ENCODE data around the gene PRPF6. TPM values are rescaled to one million over a fixed set of nuclear protein-coding genes. Genes with fewer than 3 reads are reported as not detected.

The PRPF6 gene
- total RNA-seq (10 to 100 TPM; 44.9 to 61.3 TPM), polyA plus RNA-seq (ENCODE audit: insufficient read length in 2 of 2) (10 to 100 TPM; 89.2 to 92.4 TPM)
- long read RNA-seq, donor 1, transcript PRPF6-201 (21 exons, 3,044 nt): major isoform, 18 of 48 reads
- long read RNA-seq, donor 1, partial matches to known transcripts: 30 of 48 reads
- long read RNA-seq, donor 1, other reads (novel, unspliced or antisense): 0 of 48 reads
- long read RNA-seq, donor 2, transcript PRPF6-201 (21 exons, 3,044 nt): major isoform, 8 of 22 reads
- long read RNA-seq, donor 2, partial matches to known transcripts: 14 of 22 reads
- long read RNA-seq, donor 2, other reads (novel, unspliced or antisense): 0 of 22 reads
- long read RNA-seq, donor 3, transcript PRPF6-201 (21 exons, 3,044 nt): major isoform, 8 of 33 reads
- long read RNA-seq, donor 3, partial matches to known transcripts: 25 of 33 reads
- long read RNA-seq, donor 3, other reads (novel, unspliced or antisense): 0 of 33 reads
- long read RNA-seq, donor 4, partial matches to known transcripts: 28 of 32 reads
- long read RNA-seq, donor 4, other reads (novel, unspliced or antisense): 0 of 32 reads

GRCh38 chr20:63980806-63981728 is at the start of gene PRPF6:
Gene PRPF6, plus strand, starts transcription at chr20:63981132. Its CDS starts 114 bp downstream, at chr20:63981246.
- Histone ChIP-seq H3K4me1 (ENCODE audit: control insufficient read depth, insufficient read depth, low read length) (peaks cover 40% of the 10 kb centered on the region), H3K9me3 (ENCODE audit: control insufficient read depth, insufficient read depth, low read length) (no peaks in the 10 kb centered on the region), H3K4me3 (ENCODE audit: low read depth, low read length) (peak within 1 kb of the TSS; percentile 63), H3K27me3 (ENCODE audit: control insufficient read depth, insufficient read depth, low read length) (no peaks in the 10 kb centered on the region), H3K27ac (ENCODE audit: low read depth, low read length) (peak within 1 kb of the TSS; percentile 89), H3K36me3 (ENCODE audit: control insufficient read depth, insufficient read depth, low read length) (peaks cover 47% of the 10 kb centered on the region)
- WGBS (ENCODE audit: insufficient coverage): under 1% methylated on average over 66 of the region's 75 CpGs
- peak; percentile 85 to 99 (median 93) for DNase-seq (ENCODE audit: low read depth in 4 of 6, low spot score in 6 of 6)

- no peak for DNase-seq (ENCODE audit: low read depth in 4 of 6, low spot score in 6 of 6)
- Histone ChIP-seq H3K4me1 (ENCODE audit: control insufficient read depth, insufficient read depth, low read length) (no peaks in the 10 kb centered on the region), H3K27ac (ENCODE audit: low read depth, low read length) (no peak overlapping the region), H3K27me3 (ENCODE audit: control insufficient read depth, insufficient read depth, low read length) (no peaks in the 10 kb centered on the region), H3K36me3 (ENCODE audit: control insufficient read depth, insufficient read depth, low read length) (peaks cover 84% of the 10 kb centered on the region), H3K9me3 (ENCODE audit: control insufficient read depth, insufficient read depth, low read length) (no peaks in the 10 kb centered on the region), H3K4me3 (ENCODE audit: low read depth, low read length) (no peak overlapping the region)
- WGBS (ENCODE audit: insufficient coverage): 96% methylated on average over 16 of the region's 19 CpGs
Measured at GRCh38 chr20:63931735-63932134, 49.2 kb upstream of the PRPF6 start.

- DNase-seq (ENCODE audit: low read depth in 4 of 6, low spot score in 6 of 6): no peak
- H3K4me1 ChIP-seq (ENCODE audit: control insufficient read depth, insufficient read depth, low read length): no peaks in the 10 kb centered on the region
- 92% methylated on average over 17 of the region's 17 CpGs for WGBS (ENCODE audit: insufficient coverage)
- H3K36me3 ChIP-seq (ENCODE audit: control insufficient read depth, insufficient read depth, low read length): peaks cover 86% of the 10 kb centered on the region
- H3K27ac ChIP-seq (ENCODE audit: low read depth, low read length): no peak overlapping the region
- no peaks in the 10 kb centered on the region for H3K9me3 ChIP-seq (ENCODE audit: control insufficient read depth, insufficient read depth, low read length)
- no peak overlapping the region for H3K4me3 ChIP-seq (ENCODE audit: low read depth, low read length)
- H3K27me3 ChIP-seq (ENCODE audit: control insufficient read depth, insufficient read depth, low read length): no peaks in the 10 kb centered on the region
Measured at GRCh38 chr20:63932606-63933160, 48.2 kb upstream of the PRPF6 start.

GRCh38 chr20:63933646-63934045 is 47.3 kb upstream of the PRPF6 start:
- Histone ChIP-seq H3K9me3 (ENCODE audit: control insufficient read depth, insufficient read depth, low read length) (no peaks in the 10 kb centered on the region), H3K4me3 (ENCODE audit: low read depth, low read length) (no peak overlapping the region), H3K27me3 (ENCODE audit: control insufficient read depth, insufficient read depth, low read length) (no peaks in the 10 kb centered on the region), H3K4me1 (ENCODE audit: control insufficient read depth, insufficient read depth, low read length) (no peaks in the 10 kb centered on the region), H3K36me3 (ENCODE audit: control insufficient read depth, insufficient read depth, low read length) (peaks cover 88% of the 10 kb centered on the region), H3K27ac (ENCODE audit: low read depth, low read length) (no peak overlapping the region)
- WGBS (ENCODE audit: insufficient coverage): 79% methylated on average over 5 of the region's 5 CpGs
- no peak for DNase-seq (ENCODE audit: low read depth in 4 of 6, low spot score in 6 of 6)

GRCh38 chr20:63934271-63935068 is 46.5 kb upstream of the PRPF6 start:
- peaks cover 88% of the 10 kb centered on the region for H3K36me3 ChIP-seq (ENCODE audit: control insufficient read depth, insufficient read depth, low read length)
- H3K4me3 ChIP-seq (ENCODE audit: low read depth, low read length): no peak overlapping the region
- DNase-seq (ENCODE audit: low read depth in 4 of 6, low spot score in 6 of 6): no peak
- 73% methylated on average over 27 of the region's 37 CpGs for WGBS (ENCODE audit: insufficient coverage)
- H3K9me3 ChIP-seq (ENCODE audit: control insufficient read depth, insufficient read depth, low read length): no peaks in the 10 kb centered on the region
- H3K27me3 ChIP-seq (ENCODE audit: control insufficient read depth, insufficient read depth, low read length): no peaks in the 10 kb centered on the region
- no peaks in the 10 kb centered on the region for H3K4me1 ChIP-seq (ENCODE audit: control insufficient read depth, insufficient read depth, low read length)
- H3K27ac ChIP-seq (ENCODE audit: low read depth, low read length): no peak overlapping the region

GRCh38 chr20:63935447-63935846 is 45.5 kb upstream of the PRPF6 start:
- H3K9me3 ChIP-seq (ENCODE audit: control insufficient read depth, insufficient read depth, low read length): no peaks in the 10 kb centered on the region
- H3K27me3 ChIP-seq (ENCODE audit: control insufficient read depth, insufficient read depth, low read length): no peaks in the 10 kb centered on the region
- H3K36me3 ChIP-seq (ENCODE audit: control insufficient read depth, insufficient read depth, low read length): peaks cover 88% of the 10 kb centered on the region
- no peaks in the 10 kb centered on the region for H3K4me1 ChIP-seq (ENCODE audit: control insufficient read depth, insufficient read depth, low read length)
- 100% methylated on average over 5 of the region's 9 CpGs for WGBS (ENCODE audit: insufficient coverage)
- DNase-seq (ENCODE audit: low read depth in 4 of 6, low spot score in 6 of 6): no peak
- H3K27ac ChIP-seq (ENCODE audit: low read depth, low read length): no peak overlapping the region
- no peak overlapping the region for H3K4me3 ChIP-seq (ENCODE audit: low read depth, low read length)

- H3K4me3 ChIP-seq (ENCODE audit: low read depth, low read length): no peak overlapping the region
- 90% methylated on average over 12 of the region's 14 CpGs for WGBS (ENCODE audit: insufficient coverage)
- peaks cover 85% of the 10 kb centered on the region for H3K36me3 ChIP-seq (ENCODE audit: control insufficient read depth, insufficient read depth, low read length)
- H3K4me1 ChIP-seq (ENCODE audit: control insufficient read depth, insufficient read depth, low read length): peaks cover under 1% of the 10 kb centered on the region
- no peak for DNase-seq (ENCODE audit: low read depth in 4 of 6, low spot score in 6 of 6)
- H3K9me3 ChIP-seq (ENCODE audit: control insufficient read depth, insufficient read depth, low read length): no peaks in the 10 kb centered on the region
- H3K27ac ChIP-seq (ENCODE audit: low read depth, low read length): no peak overlapping the region
- no peaks in the 10 kb centered on the region for H3K27me3 ChIP-seq (ENCODE audit: control insufficient read depth, insufficient read depth, low read length)
Measured at GRCh38 chr20:63937596-63937995, 43.3 kb upstream of the PRPF6 start.

GRCh38 chr20:63939061-63939935 is 41.6 kb upstream of the PRPF6 start:
- peaks cover 88% of the 10 kb centered on the region for H3K36me3 ChIP-seq (ENCODE audit: control insufficient read depth, insufficient read depth, low read length)
- no peaks in the 10 kb centered on the region for H3K9me3 ChIP-seq (ENCODE audit: control insufficient read depth, insufficient read depth, low read length)
- DNase-seq (ENCODE audit: low read depth in 4 of 6, low spot score in 6 of 6): no peak
- peaks cover 10% of the 10 kb centered on the region for H3K4me1 ChIP-seq (ENCODE audit: control insufficient read depth, insufficient read depth, low read length)
- no peaks in the 10 kb centered on the region for H3K27me3 ChIP-seq (ENCODE audit: control insufficient read depth, insufficient read depth, low read length)
- H3K4me3 ChIP-seq (ENCODE audit: low read depth, low read length): no peak overlapping the region
- 79% methylated on average over 27 of the region's 33 CpGs for WGBS (ENCODE audit: insufficient coverage)
- no peak overlapping the region for H3K27ac ChIP-seq (ENCODE audit: low read depth, low read length)

Data from spinal cord (tissue), 10 donors.